Erythroblast (primary cell): ENCODE results near the gene DYNC1LI2.
"Not testable (repeated sequence)": the region's sequence is repeated elsewhere in the genome, so short reads cannot be mapped to it uniquely, and the experiment has no call there.

Experiments used
- GATA1 ChIP-seq: IDR thresholded peaks from 2 replicates; pipeline ENCODE4 v1.6.1; 2011; ENCODE audit warnings: low read depth, mild to moderate bottlenecking, control low read depth, low read length, moderate library complexity
- POLR2A ChIP-seq: IDR thresholded peaks from 2 replicates; pipeline ENCODE4 v1.6.1; 2011; ENCODE audit warnings: mild to moderate bottlenecking, low read length

DNA sequence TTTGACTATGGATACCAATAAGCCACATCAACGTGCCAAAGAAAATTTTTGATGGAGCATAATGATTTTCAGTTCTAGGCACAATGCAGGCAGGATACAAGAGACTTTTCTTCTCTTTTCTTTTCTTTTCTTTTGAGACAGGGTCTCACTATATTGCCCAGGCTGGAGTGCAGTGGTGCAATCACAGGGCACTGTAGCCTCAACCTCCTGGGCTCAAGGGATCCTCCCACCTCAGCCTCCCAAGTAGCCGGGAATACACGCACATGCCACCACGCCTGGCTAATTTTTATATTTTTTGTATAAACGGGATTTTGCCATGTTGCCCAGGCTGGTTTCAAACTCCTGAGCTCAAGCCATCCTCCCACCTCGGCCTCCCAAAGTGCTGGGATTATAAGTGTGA is 42.6 kb upstream of the DYNC1LI2 start:
- TF ChIP-seq POLR2A, GATA1: not testable (repeated sequence)
